BE2C (cell line): ENCODE data around the gene EP400.

Experiments used
- DNase-seq: peaks from one replicate; pipeline ENCODE4 v3.0.0-alpha.2; 2020
- H3K27me3 ChIP-seq: fragments of 250-450 bp; sonication (Bioruptor Pico); 2 replicates; pipeline ENCODE4 v1.5.1; 2020; ENCODE audit warnings: mild to moderate bottlenecking
- H3K36me3 ChIP-seq: fragments of 250-450 bp; sonication (Bioruptor Pico); 2 replicates; pipeline ENCODE4 v1.5.1; 2020; ENCODE audit warnings: mild to moderate bottlenecking
- H3K4me1 ChIP-seq: fragments of 250-450 bp; sonication (Bioruptor Pico); 2 replicates; pipeline ENCODE4 v1.5.1; 2020
- H3K4me3 ChIP-seq: 2 replicates; pipeline ENCODE4 v1.5.1; 2011; ENCODE audit warnings: low read depth, low read length
- H3K9me3 ChIP-seq: fragments of 250-450 bp; sonication (Bioruptor Pico); 2 replicates; pipeline ENCODE4 v1.5.1; 2020
- CTCF ChIP-seq: IDR thresholded peaks from 2 replicates; pipeline ENCODE4 v1.5.1; 2012; ENCODE audit warnings: mild to moderate bottlenecking, low read depth, low read length

EP400 gene

GRCh38 chr12:131940141-131940547 lies 9.6 kb upstream of the EP400 start:
- Histone ChIP-seq H3K4me3 (no peak overlapping the region), H3K36me3 (peaks cover 88% of the 10 kb centered on the region), H3K27me3 (no peaks in the 10 kb centered on the region), H3K9me3 (no peaks in the 10 kb centered on the region), H3K4me1 (no peaks in the 10 kb centered on the region)
- no peak for TF ChIP-seq CTCF
- no peak for DNase-seq

GRCh38 chr12:131941116-131941986 lies 8.4 kb upstream of the EP400 start:
- H3K36me3 ChIP-seq: peaks cover 78% of the 10 kb centered on the region
- H3K4me3 ChIP-seq: no peak overlapping the region
- DNase-seq: no peak
- no peaks in the 10 kb centered on the region for H3K4me1 ChIP-seq
- H3K27me3 ChIP-seq: no peaks in the 10 kb centered on the region
- H3K9me3 ChIP-seq: no peaks in the 10 kb centered on the region
- no peak for TF ChIP-seq CTCF

GRCh38 chr12:131941987-131942341 lies 7.8 kb upstream of the EP400 start:
- H3K36me3 ChIP-seq: peaks cover 72% of the 10 kb centered on the region
- H3K4me1 ChIP-seq: no peaks in the 10 kb centered on the region
- no peak for TF ChIP-seq CTCF
- H3K27me3 ChIP-seq: no peaks in the 10 kb centered on the region
- H3K9me3 ChIP-seq: no peaks in the 10 kb centered on the region
- DNase-seq: no peak
- no peak overlapping the region for H3K4me3 ChIP-seq

GRCh38 chr12:131942671-131943070 lies 7.1 kb upstream of the EP400 start:
- no peak for TF ChIP-seq CTCF
- DNase-seq: no peak
- Histone ChIP-seq H3K4me1 (no peaks in the 10 kb centered on the region), H3K4me3 (no peak overlapping the region), H3K36me3 (peaks cover 67% of the 10 kb centered on the region), H3K9me3 (no peaks in the 10 kb centered on the region), H3K27me3 (no peaks in the 10 kb centered on the region)

- Histone ChIP-seq H3K4me3 (no peak overlapping the region), H3K4me1 (no peaks in the 10 kb centered on the region), H3K27me3 (no peaks in the 10 kb centered on the region), H3K9me3 (no peaks in the 10 kb centered on the region), H3K36me3 (peaks cover 60% of the 10 kb centered on the region)
- DNase-seq: no peak
- TF ChIP-seq CTCF: no peak
These were observed 6.4 kb upstream of the EP400 start for GRCh38 chr12:131943389-131943788.

GRCh38 chr12:131943876-131944275 lies 5.9 kb upstream of the EP400 start:
- DNase-seq: no peak
- H3K4me3 ChIP-seq: no peak overlapping the region
- H3K27me3 ChIP-seq: no peaks in the 10 kb centered on the region
- H3K9me3 ChIP-seq: no peaks in the 10 kb centered on the region
- H3K4me1 ChIP-seq: no peaks in the 10 kb centered on the region
- no peak for TF ChIP-seq CTCF
- H3K36me3 ChIP-seq: peaks cover 55% of the 10 kb centered on the region
